Kidney glomerular epithelial cell (primary cell): ENCODE results near the gene MPST.
A peak's percentile ranks its signal among the peaks of the same experiment; 100 is the strongest.

Experiments
- DNase-seq: peaks from one replicate; lab custom pipeline; 2025; lab: John Stamatoyannopoulos, UW

Gene MPST

DNA sequence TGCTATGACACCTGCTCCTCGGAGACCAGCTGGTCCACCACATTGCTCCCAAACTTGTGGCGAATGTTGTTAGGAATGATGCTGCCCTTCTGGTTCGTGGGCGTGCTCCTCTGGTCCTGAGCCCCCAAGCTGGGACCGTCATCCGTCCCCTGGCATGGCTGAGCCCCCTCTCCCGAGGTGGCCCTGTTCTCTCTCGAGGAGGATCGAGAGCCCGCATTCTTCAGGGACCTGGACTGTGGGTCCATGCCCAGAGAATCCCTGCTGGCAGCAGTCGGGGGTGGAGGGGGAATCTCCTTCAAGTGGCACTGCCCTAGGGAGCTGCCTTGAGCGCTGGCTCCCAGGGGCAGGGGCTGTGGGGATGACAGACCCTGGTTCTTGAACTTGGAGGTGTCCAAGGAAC is 17.7 kb upstream of the MPST start:
- no peak for DNase-seq

DNA sequence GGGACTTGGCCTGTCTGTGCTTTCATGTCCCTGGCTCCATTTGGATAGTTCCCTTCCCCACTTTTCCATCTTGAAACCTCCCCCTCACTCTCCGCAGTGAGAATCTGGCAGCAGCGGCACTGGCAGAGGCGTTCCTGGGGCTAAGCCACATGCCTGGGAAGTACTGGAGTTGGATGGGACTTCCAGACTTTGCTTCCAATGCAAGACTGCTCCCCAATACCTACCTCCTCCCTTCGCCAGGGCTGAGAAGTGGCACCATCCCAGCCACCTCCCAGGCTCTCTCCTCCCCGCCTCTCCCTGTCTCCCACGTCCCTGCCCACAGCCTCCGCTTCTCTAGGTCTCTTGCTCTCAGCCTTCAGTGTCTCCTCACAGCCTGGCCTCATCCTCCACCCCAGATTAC is 16.9 kb upstream of the MPST start:
- DNase-seq, result no peak

DNA sequence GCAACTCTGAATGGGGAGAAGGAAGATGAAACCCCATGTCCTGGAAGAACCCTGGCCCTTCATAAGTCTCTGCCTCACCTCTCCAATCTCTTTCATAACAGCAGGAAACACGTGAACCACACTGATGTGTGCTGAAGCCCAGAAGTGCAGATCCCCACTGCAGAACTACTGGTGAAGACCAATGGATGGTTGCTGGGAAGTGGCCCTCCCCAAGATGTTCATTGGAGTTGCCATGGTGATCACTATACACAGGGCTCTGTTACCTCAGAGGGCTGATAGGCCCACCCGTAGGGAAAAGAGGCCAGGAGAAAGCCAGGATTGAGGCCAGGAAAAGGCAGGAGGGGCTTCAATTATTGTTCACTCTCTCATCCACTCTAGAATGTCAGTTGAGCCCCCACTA is 11.9 kb upstream of the MPST start:
- DNase-seq, result no peak

DNA sequence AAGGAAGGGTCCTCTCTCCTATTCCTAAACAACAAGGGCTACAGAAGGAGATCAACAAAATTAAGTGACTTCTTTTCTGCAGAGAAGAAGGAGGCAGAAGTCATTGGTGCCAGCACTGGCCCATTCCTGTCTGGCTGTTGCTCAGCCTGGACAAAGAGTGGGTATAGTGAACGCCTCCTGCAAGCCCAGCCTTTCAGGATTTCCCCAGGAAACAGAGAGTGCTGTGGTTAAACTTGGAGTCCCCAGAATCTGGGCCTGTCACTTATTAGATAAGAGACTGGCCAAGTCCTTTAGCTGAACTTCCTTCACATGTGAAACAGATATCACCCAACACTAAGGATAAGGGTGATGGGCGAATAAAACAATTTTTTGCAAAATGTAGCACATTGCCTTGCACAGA is 11.2 kb upstream of the MPST start:
- DNase-seq, result no peak

DNA sequence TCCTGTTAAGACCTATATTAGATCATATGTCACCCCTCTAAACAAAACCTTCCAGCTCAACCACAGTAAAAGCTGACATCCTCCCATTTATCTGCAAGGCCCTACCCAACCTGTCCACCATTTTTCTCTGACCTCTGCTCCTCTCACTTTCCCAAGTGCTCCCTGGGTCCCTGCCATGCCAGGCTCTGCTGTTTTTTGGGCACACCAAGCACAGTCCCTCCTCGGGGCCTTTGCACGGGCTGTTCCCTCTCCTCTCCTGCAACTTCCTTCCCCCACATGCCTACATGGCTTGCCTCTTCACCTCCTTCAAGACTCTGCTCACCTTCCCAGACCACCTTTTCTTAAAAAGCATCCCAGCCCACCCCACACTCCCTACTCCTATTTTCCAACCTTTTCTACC is 10.1 kb upstream of the MPST start:
- no peak for DNase-seq

DNA sequence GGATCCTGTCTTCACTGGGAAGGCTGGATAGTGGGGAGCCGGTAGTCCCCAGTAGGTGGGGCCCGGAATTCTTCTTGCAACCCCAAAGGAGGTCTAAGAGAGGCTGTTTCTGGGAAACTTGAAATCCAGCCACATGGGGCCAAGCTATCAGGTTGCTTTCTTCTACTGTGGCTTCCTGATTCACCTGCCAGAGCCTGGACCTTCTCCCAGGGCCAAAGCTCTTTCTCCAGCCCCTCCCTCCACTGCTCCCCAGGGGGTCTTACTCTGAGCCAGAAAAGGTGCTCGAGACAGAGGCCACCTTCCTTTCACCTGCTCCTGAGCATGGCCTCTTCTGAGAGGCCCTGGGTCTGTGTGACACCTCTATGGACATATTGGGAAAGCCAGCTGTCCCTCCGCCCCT is 9.4 kb upstream of the MPST start:
- no peak for DNase-seq

DNA sequence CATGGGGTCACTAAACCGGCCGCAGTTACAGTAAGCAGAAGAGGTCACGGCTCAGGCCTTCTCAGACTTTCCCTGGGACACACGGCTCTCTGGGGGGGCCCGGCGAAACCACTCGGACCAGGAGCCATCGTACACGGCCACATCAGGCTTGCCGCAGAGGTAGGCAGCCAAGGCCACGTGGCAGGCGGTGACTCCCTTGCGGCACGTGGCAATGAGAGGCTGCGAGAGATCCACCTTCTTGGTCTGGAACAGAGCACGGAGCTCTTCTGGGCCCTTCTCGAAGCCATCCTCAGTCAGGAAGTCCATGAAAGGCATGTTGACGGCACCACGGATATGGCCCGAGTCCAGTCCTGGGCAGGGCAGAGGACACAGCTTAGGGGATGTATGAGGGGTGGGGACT is 8.6 kb upstream of the MPST start:
- no peak for DNase-seq

DNA sequence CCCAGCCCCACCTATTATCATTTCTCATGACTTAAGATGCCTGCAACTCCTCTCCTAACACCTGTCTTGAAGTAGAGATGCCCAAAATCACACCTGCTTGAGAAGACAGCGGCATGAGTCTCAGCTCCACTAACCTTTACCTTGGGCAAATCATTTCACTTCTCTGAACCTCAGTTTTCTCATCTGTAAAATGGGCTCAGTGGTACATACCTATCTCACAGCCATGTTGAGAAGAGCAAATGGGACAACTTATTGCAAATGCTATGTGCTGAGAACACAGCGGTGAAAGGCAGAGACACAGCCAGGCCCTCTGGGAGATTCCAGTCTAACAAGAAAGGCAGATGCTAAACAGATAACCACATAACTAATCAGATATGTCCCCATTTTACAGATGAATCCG is 8.1 kb upstream of the MPST start:
- no peak for DNase-seq

DNA sequence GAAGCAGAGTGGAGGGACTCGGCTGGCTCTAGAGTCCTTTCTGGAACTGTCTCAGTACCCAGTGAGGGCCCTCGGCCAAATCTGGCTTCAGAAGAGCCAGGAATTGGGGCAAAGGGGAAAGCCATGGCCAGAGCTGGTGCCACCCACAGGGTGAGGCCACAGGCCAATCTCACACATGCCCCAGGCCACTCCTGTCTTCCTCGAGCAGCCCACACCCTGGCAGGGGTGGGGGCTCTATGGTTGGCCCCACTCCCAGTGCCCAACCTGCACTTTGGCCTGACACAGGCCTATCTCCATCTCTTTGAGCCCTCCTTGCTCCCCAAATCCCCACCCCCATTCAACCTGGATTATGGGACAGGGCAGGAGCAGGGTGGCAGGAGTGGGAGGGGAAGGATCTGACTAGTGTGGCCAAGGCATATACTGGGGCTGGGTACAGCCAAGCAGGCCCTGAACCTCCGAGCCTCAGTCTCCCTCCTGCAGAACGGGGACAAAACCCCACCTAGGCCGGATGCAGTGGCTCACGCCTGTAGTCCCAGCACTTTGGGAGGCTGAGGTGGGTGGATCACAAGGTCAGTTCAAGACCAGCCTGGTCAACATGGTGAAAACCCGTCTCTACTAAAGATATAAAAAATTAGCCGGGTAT is 7.2 kb upstream of the MPST start:
- DNase-seq, result no peak

DNA sequence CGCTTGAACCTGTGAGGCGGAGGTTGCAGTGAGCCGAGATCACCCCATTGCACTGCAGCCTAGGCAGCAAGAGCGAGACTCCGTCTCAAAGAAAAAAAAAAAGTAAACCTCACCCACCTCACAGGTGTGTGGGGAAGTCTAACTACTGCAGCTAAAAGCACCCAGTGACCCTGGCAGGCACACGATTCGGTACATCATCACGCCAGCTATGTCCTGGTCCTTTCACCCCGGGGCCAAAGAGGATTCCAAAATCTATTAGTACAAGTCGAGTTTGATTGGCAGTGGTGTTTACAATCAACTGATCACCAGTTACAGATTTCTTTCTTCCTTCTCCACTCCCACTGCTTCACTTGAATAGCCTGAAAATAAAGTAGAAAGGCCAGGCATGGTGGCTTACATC is 6.6 kb upstream of the MPST start:
- DNase-seq, result no peak

DNA sequence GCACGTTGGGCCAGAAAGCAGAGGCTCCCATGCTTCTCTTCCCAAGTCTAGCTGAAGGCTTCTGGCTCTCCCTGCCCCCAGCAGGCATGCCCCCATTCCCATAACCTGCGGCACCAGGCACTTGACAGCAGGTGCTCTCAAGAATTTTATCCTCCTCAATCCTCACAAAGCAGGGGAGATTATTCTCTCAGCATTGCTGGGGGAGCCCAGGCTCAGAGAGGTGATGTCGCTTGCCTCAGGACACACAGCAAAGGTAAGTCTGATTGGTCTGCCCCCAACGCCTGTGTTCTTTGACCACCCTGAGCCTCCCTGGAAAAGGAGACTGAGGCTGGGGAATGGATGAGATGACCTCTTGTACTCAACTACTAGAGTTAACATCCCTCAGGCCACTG is 5.1 kb upstream of the MPST start:
- no peak for DNase-seq

DNA sequence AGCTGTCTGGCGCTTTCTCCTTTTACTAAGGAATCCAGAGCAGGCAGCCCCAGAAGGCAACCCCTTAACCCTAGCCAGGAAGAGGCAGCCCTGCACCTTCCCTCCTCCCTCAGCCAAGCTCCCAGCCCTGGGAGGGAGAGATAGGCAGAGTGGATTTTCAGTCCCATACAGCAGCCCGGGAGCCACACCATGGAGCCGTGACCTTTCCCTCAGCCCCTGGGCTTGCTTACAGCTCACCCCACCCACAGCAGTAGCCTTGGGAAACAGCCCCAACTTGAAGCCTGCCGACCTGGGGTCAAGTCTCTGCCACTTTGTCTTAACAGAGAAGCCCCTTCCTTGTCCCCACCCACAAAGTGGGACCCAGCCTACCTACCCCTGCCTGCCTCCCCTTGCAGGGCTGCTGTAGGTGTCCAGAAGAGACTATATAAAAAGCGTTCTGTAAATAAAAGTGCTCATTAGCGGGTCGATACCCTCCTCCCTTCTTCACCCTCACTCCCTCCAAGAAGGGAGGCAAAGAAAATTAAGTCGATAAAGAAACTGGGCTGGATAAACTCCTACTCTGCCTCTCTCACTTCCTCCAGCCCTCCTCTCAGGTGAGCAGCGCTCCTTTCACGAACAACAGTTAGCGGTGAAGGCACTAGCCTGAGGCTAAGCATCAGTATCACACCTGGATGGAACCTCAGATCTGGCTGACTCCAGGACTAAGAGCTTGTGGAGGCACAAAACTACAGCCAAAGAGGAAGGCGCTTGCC is 4.5 kb upstream of the MPST start:
- DNase-seq, result no peak

DNA sequence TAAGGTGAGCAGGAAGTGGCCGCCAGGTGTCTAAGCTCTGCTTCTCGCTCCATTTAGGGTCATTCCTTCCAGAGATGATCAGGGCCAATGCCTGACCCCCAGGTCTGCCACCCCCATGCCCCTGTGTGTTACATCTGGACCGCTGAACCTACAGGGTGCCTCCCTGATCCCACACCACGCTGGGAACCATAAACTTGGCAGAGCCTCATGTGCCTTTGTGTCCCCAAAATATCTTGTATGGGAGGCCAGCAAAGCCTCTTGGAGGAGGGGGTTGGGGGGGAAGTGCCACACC is 4.0 kb upstream of the MPST start:
- DNase-seq, result no peak

DNA sequence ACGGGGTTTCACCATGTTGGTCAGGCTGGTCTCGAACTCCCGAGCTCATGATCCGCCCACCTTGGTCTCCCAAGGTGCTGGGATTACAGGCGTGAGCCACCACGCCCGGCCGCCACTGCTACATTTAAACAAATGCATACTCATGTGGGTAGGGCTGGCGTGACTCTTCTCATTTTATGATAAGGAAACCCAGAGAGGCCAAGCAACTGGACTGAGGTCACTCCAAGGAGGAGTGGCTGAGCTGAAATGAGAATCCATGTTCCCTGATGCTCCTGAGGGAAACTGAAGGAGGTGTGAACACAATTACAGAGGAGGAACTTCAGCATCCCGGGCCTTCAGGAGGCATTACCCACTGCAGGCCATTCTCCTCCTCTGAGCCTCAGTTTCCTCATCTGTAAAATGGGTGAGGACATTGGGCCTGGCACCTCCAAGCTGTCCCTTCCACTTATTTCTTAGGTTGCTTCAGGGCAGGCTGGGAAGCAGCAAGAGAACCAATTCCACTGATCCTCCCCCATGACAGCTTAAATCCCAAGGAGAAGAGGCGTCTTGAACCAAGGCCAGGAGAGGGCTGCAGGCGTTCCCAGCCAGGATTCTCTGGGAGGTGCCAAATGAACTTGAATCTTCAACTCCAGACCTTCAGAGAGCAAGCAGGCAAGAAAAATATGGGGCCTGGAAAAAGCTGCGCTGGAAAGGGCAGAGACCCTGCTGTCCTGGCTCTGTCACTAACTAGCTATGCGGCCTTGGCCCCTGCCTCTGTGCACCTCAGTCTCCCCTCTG is 3.2 kb upstream of the MPST start:
- no peak for DNase-seq

DNA sequence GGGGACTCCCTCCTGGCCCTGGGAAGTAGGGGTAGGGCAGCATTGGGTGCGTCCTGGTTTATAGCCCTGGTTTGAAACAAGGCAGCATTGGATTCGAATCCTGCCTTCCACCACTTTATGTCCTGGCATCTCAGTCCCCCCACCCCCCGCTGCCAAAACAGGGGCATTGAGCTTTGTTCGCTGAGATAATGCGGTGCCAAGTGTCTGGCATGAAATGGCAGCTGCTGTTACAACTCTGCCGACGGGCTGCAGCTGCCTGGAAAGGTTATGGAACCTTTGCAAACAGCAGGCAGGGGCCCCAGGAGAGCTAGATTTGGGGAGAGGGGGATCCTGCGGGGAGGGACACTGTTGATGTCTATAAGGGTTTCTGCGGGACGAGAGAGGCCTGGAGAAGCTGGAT is 2.2 kb upstream of the MPST start:
- no peak for DNase-seq

DNA sequence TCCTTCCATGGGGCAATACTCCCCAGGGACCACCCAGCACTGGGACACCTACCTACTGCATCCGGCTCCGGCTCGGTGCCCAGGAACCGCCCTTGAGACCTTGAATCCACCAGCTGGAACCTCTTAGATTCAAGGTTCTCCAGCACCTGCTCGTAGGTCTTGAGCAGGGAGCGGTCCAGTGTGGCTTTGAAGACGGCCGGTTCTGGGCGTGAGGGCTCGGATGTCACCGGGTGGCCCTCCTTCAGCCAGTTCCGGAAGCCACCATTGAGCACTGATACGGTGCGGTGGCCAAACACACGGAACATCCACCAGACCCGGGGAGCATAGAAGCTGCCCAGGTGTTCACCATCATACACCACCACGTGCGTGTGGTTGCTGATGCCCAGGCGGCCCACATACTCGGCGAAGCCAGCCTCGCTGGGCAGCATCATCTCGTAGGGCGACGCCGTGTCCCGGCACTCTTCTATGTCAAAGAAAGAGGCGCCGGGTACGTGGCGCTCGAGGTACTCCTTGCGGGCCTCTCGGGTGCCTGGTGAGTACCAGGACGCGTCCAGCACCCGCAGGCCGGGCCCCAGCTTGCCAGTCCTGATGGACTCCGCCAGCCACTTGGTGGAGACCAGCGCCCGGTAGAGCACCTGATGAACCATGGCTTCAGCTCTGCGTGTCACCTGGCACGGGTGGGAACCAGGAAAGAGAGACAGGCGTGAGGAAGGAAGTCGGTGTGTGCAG is 1.3 kb upstream of the MPST start:
- no peak for DNase-seq

DNA sequence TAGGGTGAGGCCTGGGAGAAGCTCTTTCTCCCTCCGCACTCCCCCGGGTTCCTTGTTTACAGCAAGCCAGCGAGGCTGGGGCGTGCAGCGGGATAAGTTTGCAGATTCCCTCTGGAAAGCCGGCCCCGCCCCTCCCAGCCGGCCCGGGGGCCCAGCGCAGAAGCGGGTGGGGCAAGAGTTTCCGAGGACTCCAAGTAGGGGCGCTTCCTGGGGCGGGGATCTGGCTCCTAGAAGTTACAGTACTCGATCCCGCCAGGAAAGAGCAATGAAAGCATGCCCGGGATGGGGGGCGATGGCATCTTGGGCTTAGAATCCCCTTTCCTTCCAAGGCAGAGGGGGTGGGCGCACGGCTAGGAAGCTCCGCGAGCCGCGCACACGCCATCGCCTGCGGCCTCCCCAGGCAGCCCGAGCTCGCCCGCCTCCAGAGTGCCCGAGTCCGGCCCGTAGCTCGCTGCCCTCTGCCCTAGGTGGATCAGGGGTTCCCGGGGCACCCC is 680 bp upstream of the MPST start:
- peak; percentile 11 for DNase-seq

DNA sequence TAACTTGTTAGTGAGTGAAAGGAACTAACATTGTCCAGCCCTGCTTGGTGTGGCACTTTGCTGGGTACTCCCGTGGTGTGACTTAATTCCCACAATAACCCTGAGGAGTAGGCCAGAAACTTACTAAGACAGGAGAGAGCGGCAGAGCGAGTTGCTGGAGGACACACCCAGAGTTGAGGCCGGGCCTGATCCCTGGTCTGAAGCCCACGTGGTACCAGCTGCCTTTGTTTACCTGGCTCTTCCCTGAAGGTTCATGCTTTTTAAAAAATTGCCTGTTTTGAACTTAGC is 594 bp downstream of the MPST start:
- DNase-seq, result peak; percentile 20

DNA sequence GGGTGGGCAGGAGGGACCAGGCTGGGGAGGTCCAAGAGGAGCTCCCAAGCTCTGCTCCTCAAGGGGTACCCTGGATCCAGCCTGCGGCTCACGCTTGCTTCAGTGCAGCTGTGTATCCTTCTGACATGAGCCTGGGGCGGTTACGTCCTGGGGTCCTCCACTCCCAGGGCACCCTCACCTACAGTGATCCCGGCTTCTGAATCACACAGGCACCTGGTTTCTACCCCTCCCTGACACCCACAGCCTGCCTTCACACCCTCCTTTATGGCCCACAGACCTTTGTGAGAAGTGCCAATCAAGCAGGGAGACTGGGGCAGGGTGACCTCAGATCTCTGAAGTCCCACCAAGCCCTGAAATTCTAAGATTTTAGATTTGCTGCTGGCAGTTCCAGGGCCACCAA is 1.5 kb downstream of the MPST start:
- DNase-seq, result no peak

DNA sequence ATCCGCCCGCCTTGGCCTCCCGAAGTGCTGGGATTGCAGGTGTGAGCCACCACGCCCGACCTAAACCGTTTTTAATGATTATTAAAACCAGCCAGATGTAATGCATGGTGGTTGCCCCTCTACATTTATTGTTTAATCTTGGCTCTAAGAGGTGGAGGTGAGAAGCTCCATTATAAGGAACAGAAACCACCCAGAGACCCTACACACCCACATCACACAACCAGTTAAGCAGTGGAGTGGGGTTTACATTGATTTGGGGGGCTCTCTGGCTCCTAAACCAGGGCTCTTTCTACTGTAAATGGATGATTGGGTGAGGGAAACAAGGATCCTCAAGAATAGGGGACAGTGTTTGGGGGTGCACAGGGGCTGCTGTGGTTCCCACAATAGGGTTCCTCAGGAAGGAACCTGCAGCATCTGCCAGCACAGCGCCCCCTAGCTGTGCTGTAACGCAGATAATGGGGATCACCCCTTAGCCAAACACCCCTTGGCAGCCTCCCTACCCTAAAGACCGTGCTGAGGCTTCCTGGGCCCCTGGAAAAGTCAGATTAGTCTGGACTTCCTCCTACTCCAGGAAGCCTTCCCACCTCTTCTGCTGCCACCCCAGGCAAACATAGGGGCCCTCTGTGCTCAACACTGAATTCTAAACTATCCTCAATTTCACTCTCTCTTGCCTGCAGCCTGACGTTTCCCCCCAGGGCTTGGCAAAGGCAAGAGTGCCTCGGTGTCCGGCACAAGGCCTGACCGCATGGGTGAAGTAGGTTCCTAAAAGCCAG is 2.4 kb downstream of the MPST start:
- no peak for DNase-seq

DNA sequence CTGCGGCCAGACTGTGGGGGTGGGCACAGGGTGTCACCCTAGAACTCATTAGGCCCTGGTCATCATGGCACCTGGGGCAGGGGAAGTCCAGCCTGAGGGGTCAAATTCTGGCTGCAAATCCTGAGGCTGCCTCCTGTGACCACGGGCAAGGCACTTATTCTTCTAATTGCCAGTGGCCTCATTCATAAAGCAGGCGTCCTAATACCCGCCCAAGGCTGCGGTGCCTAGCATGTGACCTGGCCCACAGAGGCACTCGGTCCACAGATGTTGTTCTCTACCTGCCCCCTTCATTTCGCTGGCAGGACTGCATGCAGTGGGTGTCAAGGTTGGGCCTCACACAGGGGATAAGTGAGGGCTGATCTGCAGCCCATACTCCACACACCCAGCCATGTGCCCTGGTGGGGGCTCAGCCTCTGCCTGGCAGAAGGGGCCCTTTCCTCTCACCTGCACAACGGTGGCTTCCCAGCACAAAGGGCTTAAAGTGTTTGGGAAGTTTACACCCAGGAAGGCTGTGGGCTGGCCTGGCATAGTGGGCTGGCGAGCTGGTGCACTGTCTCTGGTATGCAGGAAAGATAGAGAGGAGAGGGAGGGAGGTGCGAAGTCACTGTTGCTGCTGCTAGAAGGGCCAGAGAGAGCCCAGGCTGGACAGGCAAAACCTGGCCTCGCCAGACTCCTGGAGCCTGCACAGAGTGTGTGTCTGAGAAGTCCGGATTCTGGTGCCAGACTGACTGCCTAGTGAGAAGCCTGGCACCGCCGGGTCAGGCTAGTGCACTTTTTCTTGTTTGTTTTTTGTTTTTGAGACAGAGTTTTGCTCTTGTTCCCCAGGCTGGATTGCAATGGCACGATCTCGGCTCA is 3.2 kb downstream of the MPST start:
- no peak for DNase-seq
